Stimulated activated CD4-positive, alpha-beta T cell treated with anti-CD3 and anti-CD28 coated beads, Interleukin-12 subunit alpha, Interleukin-12 subunit beta, amount 100 ng/mL, for 48 hours (primary cell): ENCODE measurements around the gene CRIP1.

ENCODE experiments used
- DNase-seq, 3 donors: peaks; one replicate each; pipeline ENCODE4 v3.0.0-alpha.2; 2020; ENCODE audit warnings: low read depth in 2 of 3, low spot score in 1 of 3

CRIP1 gene

DNA sequence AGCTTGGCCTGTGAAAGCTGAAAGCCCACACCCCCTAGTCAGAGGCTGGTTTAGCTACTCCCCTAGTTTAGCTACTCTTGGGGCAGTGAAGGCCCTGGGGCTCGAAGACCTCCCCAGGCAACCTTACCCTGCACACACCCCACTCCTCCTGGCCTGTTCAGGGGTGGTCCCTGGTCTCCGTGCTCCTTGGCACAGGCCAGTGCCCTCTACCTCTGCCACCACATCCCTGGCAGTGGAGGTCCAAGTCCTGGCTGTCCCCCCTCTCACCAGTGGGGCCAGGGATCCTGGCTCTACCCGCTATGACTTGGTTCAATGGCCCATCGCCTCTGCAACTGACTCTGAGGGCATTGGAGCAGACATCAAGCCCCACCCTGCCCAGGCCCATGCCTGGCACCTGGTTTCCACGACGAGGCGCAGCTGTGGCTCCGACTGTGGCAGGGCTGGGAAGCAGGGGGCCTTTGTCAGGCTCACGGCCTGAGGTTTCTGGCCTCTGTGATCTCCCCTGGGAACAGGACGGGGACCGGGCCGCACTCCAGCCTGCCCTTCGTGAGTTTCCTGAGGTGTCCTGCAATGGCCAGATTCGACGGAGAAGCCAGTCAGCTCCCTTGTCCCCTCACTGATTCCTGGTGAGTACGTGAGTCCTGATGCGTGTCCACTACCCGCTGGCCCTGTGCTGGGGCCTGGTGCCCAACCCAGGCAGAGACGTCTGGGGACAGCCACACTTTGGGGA, 45.4 kb downstream of the CRIP1 start:
- DNase-seq = no peak

GRCh38 chr14:105532735-105533141, 46.1 kb downstream of the CRIP1 start:
- DNase-seq = no peak

DNA sequence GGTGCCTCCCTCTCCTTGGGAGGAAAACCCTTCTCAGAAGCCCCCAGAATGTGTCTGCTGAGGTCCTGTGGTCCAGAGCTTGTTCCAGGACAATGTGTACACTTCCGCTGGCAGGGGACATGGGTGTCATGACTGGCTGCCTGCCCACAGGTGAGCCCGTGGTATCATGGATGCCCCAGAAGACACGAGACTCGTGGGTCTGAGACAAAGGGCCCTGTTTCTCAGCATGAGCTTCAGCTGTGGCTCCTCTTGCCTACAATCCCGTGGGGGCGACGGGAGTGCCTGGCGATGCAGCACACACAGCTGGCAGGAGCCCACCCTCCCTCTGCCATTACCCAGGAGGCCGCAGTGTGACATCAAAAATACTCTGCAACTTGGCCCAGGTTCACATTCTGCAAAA, 46.7 kb downstream of the CRIP1 start:
- DNase-seq = no peak

- DNase-seq = no peak
Observed at GRCh38 chr14:105533811-105534498, 47.3 kb downstream of the CRIP1 start.

DNA sequence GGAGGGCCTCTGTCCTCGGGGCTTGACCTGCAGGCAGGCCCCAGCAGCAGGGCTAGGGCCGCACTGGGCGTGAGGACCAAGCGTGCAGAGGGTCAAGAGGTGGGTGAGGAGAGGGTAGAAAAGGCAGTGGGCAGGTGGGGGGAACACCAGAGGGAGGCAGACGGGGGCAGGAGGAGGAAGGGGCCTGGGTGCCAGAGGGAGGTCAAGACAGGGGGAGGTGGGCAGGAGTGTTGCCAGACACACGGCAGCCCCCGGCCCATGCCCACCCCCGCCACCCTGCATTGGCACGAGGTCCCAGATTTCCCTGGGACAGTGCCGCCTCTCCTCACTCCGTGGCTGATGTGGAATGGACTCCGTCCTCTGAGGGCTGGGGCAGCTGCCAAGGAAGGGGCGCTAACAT, 47.9 kb downstream of the CRIP1 start:
- no peak for DNase-seq

GRCh38 chr14:105536051-105536450, 49.4 kb downstream of the CRIP1 start:
- DNase-seq = no peak

DNA sequence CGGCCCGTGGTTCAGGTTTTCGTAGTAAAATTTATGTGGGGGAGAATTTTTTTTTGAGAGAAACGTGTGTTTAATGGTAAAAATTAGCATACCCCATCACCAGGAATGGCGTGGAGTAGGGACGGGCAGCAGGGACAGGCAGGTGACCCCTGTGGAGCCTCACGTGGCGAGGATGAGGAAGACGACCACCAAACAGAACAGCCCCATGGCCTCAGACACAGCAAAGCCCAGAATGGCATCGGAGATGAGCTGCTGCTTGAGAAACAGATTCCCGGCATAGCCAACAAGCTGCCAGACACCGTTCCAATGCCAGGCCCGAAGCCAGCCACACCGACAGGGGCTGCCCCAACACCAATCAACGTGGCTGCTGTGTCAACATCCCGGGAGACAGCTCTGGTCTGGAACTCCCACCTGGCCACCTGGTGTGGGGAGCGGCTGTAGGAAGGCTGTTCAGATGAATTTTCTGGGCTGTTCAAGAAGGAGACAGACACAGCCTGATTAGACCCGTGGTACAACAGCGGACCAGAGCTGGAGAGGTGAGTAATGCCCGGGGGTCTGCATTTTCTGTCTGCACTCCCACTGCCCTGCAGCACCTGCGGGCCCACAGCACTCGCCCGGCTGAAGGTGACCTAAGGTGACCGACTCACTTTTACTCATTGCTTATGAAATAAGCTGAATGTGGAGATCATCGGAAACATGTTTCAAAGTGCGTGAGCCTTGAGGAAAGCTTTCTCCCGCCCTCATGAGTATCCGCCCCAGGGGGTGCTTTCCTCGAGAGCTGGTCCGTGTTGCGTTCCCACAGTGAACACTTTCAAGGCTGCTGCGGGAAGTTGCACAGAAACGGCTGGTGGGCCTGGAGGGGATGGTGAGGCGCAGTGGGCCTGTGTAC, 50.2 kb downstream of the CRIP1 start:
- DNase-seq = no peak

DNA sequence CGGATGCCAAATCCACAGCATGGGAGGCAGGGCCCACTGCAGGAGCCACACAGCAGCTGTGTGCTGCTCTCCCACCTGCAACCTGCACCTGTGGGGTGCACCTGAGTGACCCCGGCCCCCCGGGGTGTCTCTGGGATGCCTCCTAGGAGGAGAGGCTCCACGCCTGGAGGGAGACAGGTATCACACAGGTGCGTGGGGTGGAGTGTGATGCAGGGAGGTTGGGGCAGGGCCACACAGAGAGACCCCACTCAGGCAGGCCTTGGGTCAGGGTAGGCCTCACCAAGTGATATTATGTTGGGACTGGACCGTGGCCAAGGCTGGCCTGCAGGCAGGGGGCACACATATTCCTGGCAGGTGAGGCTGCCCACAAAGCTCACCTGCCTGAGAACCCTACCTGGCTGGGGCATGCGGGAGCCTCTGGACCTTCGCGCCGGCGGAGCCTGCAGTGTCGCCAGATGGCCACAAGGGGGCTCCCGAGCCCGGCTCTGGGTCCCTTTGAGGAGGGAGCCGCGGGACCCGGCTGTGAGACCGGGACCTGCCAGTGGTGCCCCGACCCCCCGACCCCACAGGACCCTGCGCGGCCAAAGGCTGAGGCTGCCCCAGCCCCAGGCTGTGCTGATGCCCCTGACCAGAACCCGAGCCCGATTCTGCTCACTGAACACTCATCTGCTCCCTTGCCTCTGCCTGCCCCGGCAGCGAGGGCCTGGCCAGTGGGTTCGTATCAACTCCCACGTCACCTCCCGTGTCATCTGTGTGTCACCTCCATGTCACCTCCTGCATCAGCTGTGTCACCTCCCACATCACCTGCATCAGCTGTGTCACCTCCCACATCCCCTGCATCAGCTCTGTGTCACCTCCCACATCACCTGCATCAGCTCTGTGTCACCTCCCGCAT, 51.1 kb downstream of the CRIP1 start:
- DNase-seq = peak in 2 of 3 donors; percentile 62 to 74
